ENCODE measurements around the gene ZNF408. TPM values are rescaled to one million over a fixed set of nuclear protein-coding genes. Genes with fewer than 3 reads are reported as not detected.

Gene ZNF408
- total RNA-seq: 9.0 TPM

DNA sequence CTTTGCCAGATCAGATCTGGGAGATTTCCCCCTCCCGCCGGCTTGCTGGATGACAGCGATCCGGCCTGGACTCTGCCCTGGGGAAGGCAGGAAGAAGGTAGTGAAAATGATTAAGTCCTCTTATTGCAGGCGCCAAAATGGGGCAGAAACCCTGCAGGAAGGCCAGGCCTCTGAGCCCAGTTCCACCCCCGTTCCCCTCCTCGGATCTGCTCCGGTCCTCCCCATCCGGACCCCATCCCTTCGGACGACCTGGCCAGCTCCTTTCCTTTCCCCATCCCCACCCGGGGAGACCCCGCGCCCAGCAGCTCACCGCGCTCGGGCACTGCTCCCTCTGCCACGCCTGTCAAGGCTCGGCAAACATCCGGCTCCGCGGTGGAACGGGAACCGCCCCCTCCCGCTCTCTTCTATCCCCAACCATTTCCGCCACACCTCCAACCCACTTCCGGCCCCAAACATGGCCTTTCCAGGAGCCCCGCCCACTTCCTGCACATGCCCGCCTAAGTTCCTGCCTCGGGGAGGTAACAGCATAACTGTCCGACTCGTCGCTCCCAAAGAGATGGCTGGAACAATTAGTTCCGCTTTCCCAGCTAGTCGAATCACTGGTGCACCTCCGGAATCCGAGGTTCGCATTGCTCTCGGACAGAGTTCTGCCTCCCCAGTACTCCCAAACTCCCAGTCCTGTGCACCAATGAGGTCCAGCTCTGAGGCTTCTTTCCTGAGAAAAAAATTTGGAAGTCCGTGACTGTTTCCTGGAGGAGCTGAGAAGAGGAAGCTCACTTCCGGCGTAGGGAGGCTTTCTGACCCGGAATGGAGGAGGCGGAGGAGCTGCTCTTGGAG, at the start of gene ZNF408, which contains the start of gene ARHGAP1:
TSS of gene ZNF408 (plus strand) at position 791 of the 837 bp plus-strand sequence. CDS start at position 808, 17 bp downstream.
TSS of gene ARHGAP1 (minus strand) at position 379 of the 837 bp plus-strand sequence. CDS start 4,512 bp downstream, outside the sequence.

DNA sequence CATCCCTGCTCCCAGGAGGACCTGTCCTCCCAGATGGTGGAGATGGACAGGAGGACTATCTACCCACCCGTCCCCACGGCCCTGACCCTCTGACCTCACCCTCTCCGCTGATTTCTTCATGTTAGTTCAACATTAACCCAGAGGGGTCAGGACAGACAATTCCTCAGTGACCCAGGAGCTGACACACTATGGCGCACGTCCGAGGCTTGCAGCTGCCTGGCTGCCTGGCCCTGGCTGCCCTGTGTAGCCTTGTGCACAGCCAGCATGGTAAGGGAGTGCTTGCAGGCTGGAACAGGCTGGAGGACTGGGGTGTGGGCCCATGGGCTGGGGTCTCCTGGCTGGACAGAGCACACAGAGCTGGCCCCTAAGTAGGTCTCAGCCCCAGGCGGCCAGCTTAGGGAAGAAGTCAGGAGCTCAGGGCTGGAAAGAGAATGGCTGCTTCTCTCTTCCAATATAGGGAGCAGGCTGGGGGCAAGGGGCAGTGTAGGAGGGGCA, 18.3 kb downstream of the ZNF408 start, which contains the start of gene F2:
TSS of gene F2 (plus strand) at position 166 of the 495 bp plus-strand sequence. CDS start at position 189, 23 bp downstream.

Other genes with a start within 250 kb of the ZNF408 start
- 52.5 TPM for gene AMBRA1, start 107.0 kb upstream of the ZNF408 start, total RNA-seq
- gene HARBI1, start 83.8 kb upstream of the ZNF408 start, total RNA-seq: 4.4 TPM
- gene ATG13, start 83.5 kb upstream of the ZNF408 start, total RNA-seq: 70.8 TPM
- 32.6 TPM for gene ARHGAP1, start 412 bp upstream of the ZNF408 start, total RNA-seq
- gene F2, start 18.2 kb downstream of the ZNF408 start, total RNA-seq: not detected
- 118 TPM for gene CKAP5, start 145.2 kb downstream of the ZNF408 start, total RNA-seq
- 31.1 TPM for gene LRP4, start 217.5 kb downstream of the ZNF408 start, total RNA-seq
- gene CSTPP1, start 235.7 kb downstream of the ZNF408 start, total RNA-seq: 54.5 TPM